Mucosa of rectum (tissue), 2 donors: Measurements from ENCODE around the gene PEX12.

Experiments
- H3K27ac ChIP-seq, 2 donors: one replicate each; pipeline ENCODE4 v1.7.0; 2013; ENCODE audit warnings: inconsistent platforms in 2 of 2, low read depth in 2 of 2, low read length in 2 of 2
- H3K27me3 ChIP-seq, 2 donors: one replicate each; pipeline ENCODE4 v1.7.0; 2013; ENCODE audit warnings: low read length in 2 of 2; ENCODE audit not compliant: control insufficient read depth in 2 of 2, insufficient read depth in 2 of 2
- H3K36me3 ChIP-seq, 2 donors: one replicate each; pipeline ENCODE4 v1.7.0; 2013; ENCODE audit warnings: low read length in 2 of 2; ENCODE audit not compliant: control insufficient read depth in 2 of 2, insufficient read depth in 2 of 2
- H3K4me1 ChIP-seq, 2 donors: one replicate each; pipeline ENCODE4 v1.7.0; 2013; ENCODE audit warnings: low read length in 2 of 2, mild to moderate bottlenecking in 1 of 2; ENCODE audit not compliant: control insufficient read depth in 2 of 2, insufficient read depth in 2 of 2
- H3K4me3 ChIP-seq, 2 donors: one replicate each; pipeline ENCODE4 v1.7.0; 2013; ENCODE audit warnings: low read length in 2 of 2
- H3K9ac ChIP-seq, 2 donors: one replicate each; pipeline ENCODE4 v1.7.0; 2013; ENCODE audit warnings: low read length in 2 of 2, low read depth in 1 of 2, mild to moderate bottlenecking in 1 of 2
- H3K9me3 ChIP-seq, 2 donors: one replicate each; pipeline ENCODE4 v1.7.0; 2013; ENCODE audit warnings: low read length in 2 of 2; ENCODE audit not compliant: control insufficient read depth in 2 of 2
- donor health status: healthy.
- donor health status: Normal muscosa, but diverticular disease.

PEX12 gene

GRCh38 chr17:35557353-35557752 is 21.0 kb downstream of the PEX12 start:
- peaks cover 0 to 8% of the 10 kb centered on the region in 2 donors for H3K27me3 ChIP-seq
- H3K9ac ChIP-seq, result no peak overlapping the region
- H3K27ac ChIP-seq, result no peak overlapping the region
- H3K4me1 ChIP-seq, result no peaks in the 10 kb centered on the region
- no peak overlapping the region for H3K4me3 ChIP-seq
- no peaks in the 10 kb centered on the region for H3K36me3 ChIP-seq
- no peaks in the 10 kb centered on the region for H3K9me3 ChIP-seq

- no peak overlapping the region for H3K4me3 ChIP-seq
- no peak overlapping the region for H3K9ac ChIP-seq
- H3K36me3 ChIP-seq, result no peaks in the 10 kb centered on the region
- peaks cover 0 to 8% of the 10 kb centered on the region in 2 donors for H3K27me3 ChIP-seq
- no peaks in the 10 kb centered on the region for H3K9me3 ChIP-seq
- no peaks in the 10 kb centered on the region for H3K4me1 ChIP-seq
- no peak overlapping the region for H3K27ac ChIP-seq
These were observed 22.7 kb downstream of the PEX12 start for GRCh38 chr17:35555691-35556090.

- no peak overlapping the region for H3K27ac ChIP-seq
- no peaks in the 10 kb centered on the region for H3K9me3 ChIP-seq
- no peaks in the 10 kb centered on the region for H3K36me3 ChIP-seq
- no peak overlapping the region for H3K4me3 ChIP-seq
- H3K9ac ChIP-seq, result no peak overlapping the region
- peaks cover 0 to 11% of the 10 kb centered on the region in 2 donors for H3K27me3 ChIP-seq
- H3K4me1 ChIP-seq, result no peaks in the 10 kb centered on the region
These were observed 23.7 kb downstream of the PEX12 start for GRCh38 chr17:35554668-35555067.

GRCh38 chr17:35553310-35553709 is 25.1 kb downstream of the PEX12 start:
- no peak overlapping the region for H3K9ac ChIP-seq
- no peak overlapping the region for H3K27ac ChIP-seq
- H3K4me3 ChIP-seq, result no peak overlapping the region
- H3K27me3 ChIP-seq, result peaks cover 0 to 8% of the 10 kb centered on the region in 2 donors
- H3K4me1 ChIP-seq, result no peaks in the 10 kb centered on the region
- H3K36me3 ChIP-seq, result no peaks in the 10 kb centered on the region
- no peaks in the 10 kb centered on the region for H3K9me3 ChIP-seq

- peaks cover 0 to 8% of the 10 kb centered on the region in 2 donors for H3K27me3 ChIP-seq
- no peaks in the 10 kb centered on the region for H3K9me3 ChIP-seq
- H3K4me3 ChIP-seq, result no peak overlapping the region
- H3K27ac ChIP-seq, result no peak overlapping the region
- H3K36me3 ChIP-seq, result no peaks in the 10 kb centered on the region
- H3K4me1 ChIP-seq, result no peaks in the 10 kb centered on the region
- no peak overlapping the region for H3K9ac ChIP-seq
These were observed 29.4 kb downstream of the PEX12 start for GRCh38 chr17:35548978-35549377.

- Histone ChIP-seq H3K27ac (no peak overlapping the region), H3K4me3 (no peak overlapping the region), H3K9ac (no peak overlapping the region), H3K27me3 (peaks cover 0 to 8% of the 10 kb centered on the region in 2 donors), H3K9me3 (no peaks in the 10 kb centered on the region), H3K4me1 (no peaks in the 10 kb centered on the region), H3K36me3 (no peaks in the 10 kb centered on the region)
These were observed 30.1 kb downstream of the PEX12 start for GRCh38 chr17:35548208-35548810.

- no peaks in the 10 kb centered on the region for H3K36me3 ChIP-seq
- no peaks in the 10 kb centered on the region for H3K4me1 ChIP-seq
These were observed 31.9 kb downstream of the PEX12 start for GRCh38 chr17:35546487-35546886.

GRCh38 chr17:35545150-35545549 is 33.2 kb downstream of the PEX12 start:
- Histone ChIP-seq H3K4me1 (peaks cover 3 to 5% of the 10 kb centered on the region in 2 donors), H3K9ac (no peak overlapping the region), H3K4me3 (no peak overlapping the region), H3K27ac (no peak overlapping the region), H3K36me3 (no peaks in the 10 kb centered on the region), H3K9me3 (no peaks in the 10 kb centered on the region), H3K27me3 (peaks cover 0 to 8% of the 10 kb centered on the region in 2 donors)

More at GRCh38 chr17:35546487-35546886, 31.9 kb downstream of the PEX12 start:
- Histone ChIP-seq H3K27me3 (peaks cover 0 to 8% of the 10 kb centered on the region in 2 donors), H3K4me3 (no peak overlapping the region), H3K27ac (no peak overlapping the region), H3K9ac (no peak overlapping the region), H3K9me3 (no peaks in the 10 kb centered on the region)

GRCh38 chr17:35543856-35544255 is 34.5 kb downstream of the PEX12 start:
- Histone ChIP-seq H3K4me3 (no peak overlapping the region), H3K36me3 (no peaks in the 10 kb centered on the region), H3K9me3 (no peaks in the 10 kb centered on the region), H3K4me1 (peaks cover 3 to 6% of the 10 kb centered on the region in 2 donors), H3K27me3 (peaks cover 0 to under 1% of the 10 kb centered on the region in 2 donors), H3K9ac (no peak overlapping the region), H3K27ac (no peak overlapping the region)

- Histone ChIP-seq H3K27me3 (no peaks in the 10 kb centered on the region), H3K36me3 (no peaks in the 10 kb centered on the region), H3K9me3 (no peaks in the 10 kb centered on the region), H3K9ac (no peak overlapping the region), H3K4me1 (peaks cover 3 to 6% of the 10 kb centered on the region in 2 donors), H3K27ac (no peak overlapping the region), H3K4me3 (no peak overlapping the region)
These were observed 35.4 kb downstream of the PEX12 start for GRCh38 chr17:35542990-35543389.
